Measurements from ENCODE around the gene TMC1.

- TF ChIP-seq POLR2A (IDR thresholded peaks at IDR 0.05) (no peak), CTCF (IDR thresholded peaks at IDR 0.05) (no peak)
These were observed 11.8 kb upstream of the TMC1 start for GRCh38 chr9:72509635-72510034.

All from upper lobe of left lung (tissue), 4 donors.